Uterus (tissue), 2 donors: ENCODE data around the gene PRSS36.

ENCODE experiments used
- CTCF ChIP-seq, 4 experiments: fragments of 200-600 bp in 2 of 4; fragments of 450-650 bp in 2 of 4; sonication (generic) in 2 of 4; IDR thresholded peaks; one replicate each; pipeline ENCODE4 v1.5.1; 2016 to 2019; ENCODE audit warnings: antibody characterized with exemption in 4 of 4, mild to moderate bottlenecking in 2 of 4, moderate library complexity in 1 of 4
- POLR2A ChIP-seq, 2 donors: fragments of 450-650 bp; IDR thresholded peaks; one replicate each; pipeline ENCODE4 v1.6.1; 2016; ENCODE audit warnings: antibody characterized with exemption in 2 of 2, mild to moderate bottlenecking in 1 of 2, moderate library complexity in 1 of 2

DNA sequence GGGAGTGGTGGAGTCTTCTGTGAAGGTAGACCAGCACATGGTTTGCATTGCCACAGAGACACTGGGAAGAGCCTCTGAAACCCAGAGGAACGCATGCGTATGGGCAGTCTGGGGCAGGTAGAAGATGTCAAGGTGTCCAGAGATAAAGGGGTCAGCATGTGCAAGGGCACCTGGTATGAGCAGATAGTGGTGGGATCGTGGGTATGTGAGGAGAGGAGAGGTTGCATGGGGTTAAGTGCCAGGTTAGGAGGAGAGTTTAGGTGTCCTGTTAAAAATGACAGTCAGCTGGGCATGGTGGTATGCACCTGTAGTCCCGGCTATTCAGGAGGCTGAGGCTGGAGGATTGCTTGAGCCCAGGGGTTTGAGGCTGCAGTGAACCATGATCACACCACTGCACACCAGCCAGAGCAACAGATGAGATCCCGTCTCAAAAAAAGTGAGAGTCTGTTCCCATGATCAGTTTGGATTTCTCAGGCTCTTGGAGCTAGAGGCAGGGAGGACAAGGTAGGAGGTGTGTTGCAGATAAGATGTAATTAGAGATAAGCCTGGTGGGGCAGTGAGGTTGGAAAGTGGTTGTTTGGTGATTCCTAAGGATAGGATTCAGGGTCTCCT lies 49.7 kb upstream of the PRSS36 start:
- TF ChIP-seq CTCF (IDR thresholded peaks at IDR 0.05) (no peak), POLR2A (IDR thresholded peaks at IDR 0.05) (no peak)
